Uterus (tissue), 2 donors: Measurements from ENCODE around the gene SMIM10L2A.

Source experiments
- POLR2A ChIP-seq, 2 donors: fragments of 450-650 bp; IDR thresholded peaks; one replicate each; pipeline ENCODE4 v1.6.1; 2016; ENCODE audit warnings: antibody characterized with exemption in 2 of 2, mild to moderate bottlenecking in 1 of 2, moderate library complexity in 1 of 2
- TF ChIP-seq, protein P1 (sequence below), 4 experiments: fragments of 200-600 bp in 2 of 4; fragments of 450-650 bp in 2 of 4; sonication (generic) in 2 of 4; IDR thresholded peaks; one replicate each; pipeline ENCODE4 v1.5.1; 2016 to 2019; ENCODE audit warnings: antibody characterized with exemption in 4 of 4, mild to moderate bottlenecking in 2 of 4, moderate library complexity in 1 of 4

DNA sequence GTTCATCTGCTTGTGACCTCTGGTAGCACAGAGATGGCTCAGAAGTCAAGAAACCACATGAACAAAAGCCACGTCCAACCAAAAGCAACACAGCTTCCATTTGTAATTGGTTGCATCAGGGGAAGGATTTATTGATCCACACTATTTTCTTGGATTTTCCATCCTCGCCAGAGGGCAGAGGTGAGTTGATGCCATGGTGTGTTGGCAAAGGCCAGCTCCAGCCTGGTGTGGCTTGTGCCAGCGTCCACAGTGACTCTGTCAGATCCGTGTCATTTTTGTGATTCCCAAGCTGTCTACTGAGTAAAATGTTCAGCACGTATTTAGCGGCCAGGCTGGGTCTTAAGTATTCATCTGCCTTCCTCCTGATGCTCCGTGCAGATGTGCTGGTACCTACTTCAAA lies 30.0 kb upstream of the SMIM10L2A start:
- TF ChIP-seq, protein P1, sequence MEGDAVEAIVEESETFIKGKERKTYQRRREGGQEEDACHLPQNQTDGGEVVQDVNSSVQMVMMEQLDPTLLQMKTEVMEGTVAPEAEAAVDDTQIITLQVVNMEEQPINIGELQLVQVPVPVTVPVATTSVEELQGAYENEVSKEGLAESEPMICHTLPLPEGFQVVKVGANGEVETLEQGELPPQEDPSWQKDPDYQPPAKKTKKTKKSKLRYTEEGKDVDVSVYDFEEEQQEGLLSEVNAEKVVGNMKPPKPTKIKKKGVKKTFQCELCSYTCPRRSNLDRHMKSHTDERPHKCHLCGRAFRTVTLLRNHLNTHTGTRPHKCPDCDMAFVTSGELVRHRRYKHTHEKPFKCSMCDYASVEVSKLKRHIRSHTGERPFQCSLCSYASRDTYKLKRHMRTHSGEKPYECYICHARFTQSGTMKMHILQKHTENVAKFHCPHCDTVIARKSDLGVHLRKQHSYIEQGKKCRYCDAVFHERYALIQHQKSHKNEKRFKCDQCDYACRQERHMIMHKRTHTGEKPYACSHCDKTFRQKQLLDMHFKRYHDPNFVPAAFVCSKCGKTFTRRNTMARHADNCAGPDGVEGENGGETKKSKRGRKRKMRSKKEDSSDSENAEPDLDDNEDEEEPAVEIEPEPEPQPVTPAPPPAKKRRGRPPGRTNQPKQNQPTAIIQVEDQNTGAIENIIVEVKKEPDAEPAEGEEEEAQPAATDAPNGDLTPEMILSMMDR (IDR thresholded peaks at IDR 0.05), result no peak
- no peak for TF ChIP-seq POLR2A (IDR thresholded peaks at IDR 0.05)
